ENCODE data around the gene DAPK1.

- no peak for TF ChIP-seq FOXM1 (IDR thresholded peaks at IDR 0.05; ENCODE audit: low read depth)
- no peak for TF ChIP-seq POLR2AphosphoS5 (IDR thresholded peaks at IDR 0.05; ENCODE audit: low read depth, low read length)
- TF ChIP-seq, protein P1, sequence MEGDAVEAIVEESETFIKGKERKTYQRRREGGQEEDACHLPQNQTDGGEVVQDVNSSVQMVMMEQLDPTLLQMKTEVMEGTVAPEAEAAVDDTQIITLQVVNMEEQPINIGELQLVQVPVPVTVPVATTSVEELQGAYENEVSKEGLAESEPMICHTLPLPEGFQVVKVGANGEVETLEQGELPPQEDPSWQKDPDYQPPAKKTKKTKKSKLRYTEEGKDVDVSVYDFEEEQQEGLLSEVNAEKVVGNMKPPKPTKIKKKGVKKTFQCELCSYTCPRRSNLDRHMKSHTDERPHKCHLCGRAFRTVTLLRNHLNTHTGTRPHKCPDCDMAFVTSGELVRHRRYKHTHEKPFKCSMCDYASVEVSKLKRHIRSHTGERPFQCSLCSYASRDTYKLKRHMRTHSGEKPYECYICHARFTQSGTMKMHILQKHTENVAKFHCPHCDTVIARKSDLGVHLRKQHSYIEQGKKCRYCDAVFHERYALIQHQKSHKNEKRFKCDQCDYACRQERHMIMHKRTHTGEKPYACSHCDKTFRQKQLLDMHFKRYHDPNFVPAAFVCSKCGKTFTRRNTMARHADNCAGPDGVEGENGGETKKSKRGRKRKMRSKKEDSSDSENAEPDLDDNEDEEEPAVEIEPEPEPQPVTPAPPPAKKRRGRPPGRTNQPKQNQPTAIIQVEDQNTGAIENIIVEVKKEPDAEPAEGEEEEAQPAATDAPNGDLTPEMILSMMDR (IDR thresholded peaks at IDR 0.05) = no peak
- TF ChIP-seq TEAD4 (IDR thresholded peaks at IDR 0.05; ENCODE audit: borderline replicate concordance, insufficient read depth) = no peak
- TF ChIP-seq EP300 (IDR thresholded peaks at IDR 0.05; ENCODE audit: borderline replicate concordance in 1 of 2, low read depth in 1 of 2, low read length in 1 of 2) = no peak
- TF ChIP-seq, protein P2, sequence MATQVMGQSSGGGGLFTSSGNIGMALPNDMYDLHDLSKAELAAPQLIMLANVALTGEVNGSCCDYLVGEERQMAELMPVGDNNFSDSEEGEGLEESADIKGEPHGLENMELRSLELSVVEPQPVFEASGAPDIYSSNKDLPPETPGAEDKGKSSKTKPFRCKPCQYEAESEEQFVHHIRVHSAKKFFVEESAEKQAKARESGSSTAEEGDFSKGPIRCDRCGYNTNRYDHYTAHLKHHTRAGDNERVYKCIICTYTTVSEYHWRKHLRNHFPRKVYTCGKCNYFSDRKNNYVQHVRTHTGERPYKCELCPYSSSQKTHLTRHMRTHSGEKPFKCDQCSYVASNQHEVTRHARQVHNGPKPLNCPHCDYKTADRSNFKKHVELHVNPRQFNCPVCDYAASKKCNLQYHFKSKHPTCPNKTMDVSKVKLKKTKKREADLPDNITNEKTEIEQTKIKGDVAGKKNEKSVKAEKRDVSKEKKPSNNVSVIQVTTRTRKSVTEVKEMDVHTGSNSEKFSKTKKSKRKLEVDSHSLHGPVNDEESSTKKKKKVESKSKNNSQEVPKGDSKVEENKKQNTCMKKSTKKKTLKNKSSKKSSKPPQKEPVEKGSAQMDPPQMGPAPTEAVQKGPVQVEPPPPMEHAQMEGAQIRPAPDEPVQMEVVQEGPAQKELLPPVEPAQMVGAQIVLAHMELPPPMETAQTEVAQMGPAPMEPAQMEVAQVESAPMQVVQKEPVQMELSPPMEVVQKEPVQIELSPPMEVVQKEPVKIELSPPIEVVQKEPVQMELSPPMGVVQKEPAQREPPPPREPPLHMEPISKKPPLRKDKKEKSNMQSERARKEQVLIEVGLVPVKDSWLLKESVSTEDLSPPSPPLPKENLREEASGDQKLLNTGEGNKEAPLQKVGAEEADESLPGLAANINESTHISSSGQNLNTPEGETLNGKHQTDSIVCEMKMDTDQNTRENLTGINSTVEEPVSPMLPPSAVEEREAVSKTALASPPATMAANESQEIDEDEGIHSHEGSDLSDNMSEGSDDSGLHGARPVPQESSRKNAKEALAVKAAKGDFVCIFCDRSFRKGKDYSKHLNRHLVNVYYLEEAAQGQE (IDR thresholded peaks at IDR 0.05; ENCODE audit: low read depth, low read length) = no peak
- TF ChIP-seq NRF1 (IDR thresholded peaks at IDR 0.05; ENCODE audit: low read depth, low read length) = no peak
- no peak for TF ChIP-seq GATA2 (CRISPR knock-in tag; IDR thresholded peaks at IDR 0.05)
- TF ChIP-seq, protein P3, sequence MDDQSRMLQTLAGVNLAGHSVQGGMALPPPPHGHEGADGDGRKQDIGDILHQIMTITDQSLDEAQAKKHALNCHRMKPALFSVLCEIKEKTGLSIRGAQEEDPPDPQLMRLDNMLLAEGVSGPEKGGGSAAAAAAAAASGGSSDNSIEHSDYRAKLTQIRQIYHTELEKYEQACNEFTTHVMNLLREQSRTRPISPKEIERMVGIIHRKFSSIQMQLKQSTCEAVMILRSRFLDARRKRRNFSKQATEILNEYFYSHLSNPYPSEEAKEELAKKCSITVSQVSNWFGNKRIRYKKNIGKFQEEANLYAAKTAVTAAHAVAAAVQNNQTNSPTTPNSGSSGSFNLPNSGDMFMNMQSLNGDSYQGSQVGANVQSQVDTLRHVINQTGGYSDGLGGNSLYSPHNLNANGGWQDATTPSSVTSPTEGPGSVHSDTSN (IDR thresholded peaks at IDR 0.05) = no peak
- TF ChIP-seq JUND (IDR thresholded peaks at IDR 0.05) = no peak
- TF ChIP-seq TAF1 (IDR thresholded peaks at IDR 0.05; ENCODE audit: borderline replicate concordance, low read depth, low read length) = no peak
- TF ChIP-seq SMC3 (IDR thresholded peaks at IDR 0.05; ENCODE audit: low read depth, low read length) = no peak
Observed at GRCh38 chr9:87461256-87461655, 36.4 kb upstream of the DAPK1 start.

Data from SK-N-SH (cell line).